ENCODE data around the gene MUC6. TPM values are rescaled to one million over a fixed set of nuclear protein-coding genes. Genes with fewer than 3 reads are reported as not detected.

The MUC6 gene
- total RNA-seq, 3 donors from 2014 or later (not counting 1 experiment from before 2014, with no cell fraction given) = not detected

- no peak overlapping the region for H3K4me3 ChIP-seq (ENCODE audit: low read length)
- Mint-ChIP-seq H3K9me3 (no peaks in the 10 kb centered on the region), H3K4me1 (no peaks in the 10 kb centered on the region), H3K4me3 (no peak overlapping the region), H3K27ac (no peak overlapping the region), H3K36me3 (no peaks in the 10 kb centered on the region), H3K27me3 (ENCODE audit: low read depth in 2 of 2) (no peaks in the 10 kb centered on the region)
- no peaks in the 10 kb centered on the region for H3K9me3 ChIP-seq (ENCODE audit: control insufficient read depth, insufficient read depth, low read length)
- H3K4me1 ChIP-seq (ENCODE audit: control insufficient read depth, insufficient read depth, low read length) = no peaks in the 10 kb centered on the region
- no peak overlapping the region for H3K27ac ChIP-seq (ENCODE audit: low read length)
- DNase-seq (peak in 1 of 2 donors; percentile 13), ATAC-seq (no peak)
- H3K27me3 ChIP-seq (ENCODE audit: control insufficient read depth, insufficient read depth, low read length) = no peaks in the 10 kb centered on the region
- 88% methylated on average over 33 of the region's 33 CpGs for WGBS (ENCODE audit: insufficient coverage)
- TF ChIP-seq CTCF (IDR thresholded peaks at IDR 0.05) = no peak
- intact Hi-C loops (cut with micrococcal nuclease) = no loop called here
- no peaks in the 10 kb centered on the region for H3K36me3 ChIP-seq (ENCODE audit: control insufficient read depth, insufficient read depth, low read length)
Observed at GRCh38 chr11:1081601-1082311, 45.2 kb upstream of the MUC6 start.

- Histone ChIP-seq H3K9me3 (ENCODE audit: control insufficient read depth, insufficient read depth, low read length) (no peaks in the 10 kb centered on the region), H3K27me3 (ENCODE audit: control insufficient read depth, insufficient read depth, low read length) (no peaks in the 10 kb centered on the region), H3K27ac (ENCODE audit: low read length) (no peak overlapping the region), H3K4me1 (ENCODE audit: control insufficient read depth, insufficient read depth, low read length) (no peaks in the 10 kb centered on the region), H3K4me3 (ENCODE audit: low read length) (no peak overlapping the region), H3K36me3 (ENCODE audit: control insufficient read depth, insufficient read depth, low read length) (no peaks in the 10 kb centered on the region)
- intact Hi-C loops (cut with micrococcal nuclease) = no loop called here
- Mint-ChIP-seq H3K4me1 (no peaks in the 10 kb centered on the region), H3K4me3 (no peak overlapping the region), H3K9me3 (no peaks in the 10 kb centered on the region), H3K36me3 (no peaks in the 10 kb centered on the region), H3K27ac (no peak overlapping the region), H3K27me3 (ENCODE audit: low read depth in 2 of 2) (no peaks in the 10 kb centered on the region)
- TF ChIP-seq CTCF (IDR thresholded peaks at IDR 0.05) = no peak
- DNase-seq (no peak), ATAC-seq (no peak)
- 90% methylated on average over 39 of the region's 39 CpGs for WGBS (ENCODE audit: insufficient coverage)
Observed at GRCh38 chr11:1078191-1078601, 41.7 kb upstream of the MUC6 start.

GRCh38 chr11:1077417-1078119 lies 41.0 kb upstream of the MUC6 start:
- Mint-ChIP-seq H3K27ac (no peak overlapping the region), H3K4me1 (no peaks in the 10 kb centered on the region), H3K9me3 (no peaks in the 10 kb centered on the region), H3K36me3 (no peaks in the 10 kb centered on the region), H3K4me3 (no peak overlapping the region), H3K27me3 (ENCODE audit: low read depth in 2 of 2) (no peaks in the 10 kb centered on the region)
- Histone ChIP-seq H3K4me3 (ENCODE audit: low read length) (no peak overlapping the region), H3K4me1 (ENCODE audit: control insufficient read depth, insufficient read depth, low read length) (no peaks in the 10 kb centered on the region), H3K27me3 (ENCODE audit: control insufficient read depth, insufficient read depth, low read length) (no peaks in the 10 kb centered on the region), H3K9me3 (ENCODE audit: control insufficient read depth, insufficient read depth, low read length) (no peaks in the 10 kb centered on the region), H3K27ac (ENCODE audit: low read length) (no peak overlapping the region), H3K36me3 (ENCODE audit: control insufficient read depth, insufficient read depth, low read length) (no peaks in the 10 kb centered on the region)
- ATAC-seq (no peak), DNase-seq (peak in 1 of 2 donors; percentile 12)
- TF ChIP-seq CTCF (IDR thresholded peaks at IDR 0.05) = no peak
- WGBS (ENCODE audit: insufficient coverage) = 77% methylated on average over 33 of the region's 33 CpGs
- intact Hi-C loops (cut with micrococcal nuclease) = no loop called here
